ENCODE results near the gene ZFYVE16.

DNA sequence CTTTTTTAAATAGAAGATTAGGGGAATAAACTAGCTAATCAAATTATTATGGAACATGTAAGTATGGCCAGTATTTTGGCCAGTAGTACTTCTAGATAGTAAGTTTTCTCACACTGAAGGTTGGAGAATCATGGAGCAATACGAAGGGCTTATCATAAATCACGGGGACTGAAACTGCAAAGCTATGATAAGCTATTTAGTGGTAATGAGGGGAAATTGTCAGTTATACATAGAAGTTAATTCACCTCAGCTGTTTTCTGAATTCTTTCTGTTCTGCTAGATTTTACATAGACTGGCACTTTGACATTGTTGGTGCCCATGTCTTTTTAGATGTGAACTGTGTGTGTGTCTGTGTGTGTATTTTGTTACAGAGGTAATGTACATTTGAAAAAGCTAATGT is 45.5 kb downstream of the ZFYVE16 start:
- TF ChIP-seq, protein P1, sequence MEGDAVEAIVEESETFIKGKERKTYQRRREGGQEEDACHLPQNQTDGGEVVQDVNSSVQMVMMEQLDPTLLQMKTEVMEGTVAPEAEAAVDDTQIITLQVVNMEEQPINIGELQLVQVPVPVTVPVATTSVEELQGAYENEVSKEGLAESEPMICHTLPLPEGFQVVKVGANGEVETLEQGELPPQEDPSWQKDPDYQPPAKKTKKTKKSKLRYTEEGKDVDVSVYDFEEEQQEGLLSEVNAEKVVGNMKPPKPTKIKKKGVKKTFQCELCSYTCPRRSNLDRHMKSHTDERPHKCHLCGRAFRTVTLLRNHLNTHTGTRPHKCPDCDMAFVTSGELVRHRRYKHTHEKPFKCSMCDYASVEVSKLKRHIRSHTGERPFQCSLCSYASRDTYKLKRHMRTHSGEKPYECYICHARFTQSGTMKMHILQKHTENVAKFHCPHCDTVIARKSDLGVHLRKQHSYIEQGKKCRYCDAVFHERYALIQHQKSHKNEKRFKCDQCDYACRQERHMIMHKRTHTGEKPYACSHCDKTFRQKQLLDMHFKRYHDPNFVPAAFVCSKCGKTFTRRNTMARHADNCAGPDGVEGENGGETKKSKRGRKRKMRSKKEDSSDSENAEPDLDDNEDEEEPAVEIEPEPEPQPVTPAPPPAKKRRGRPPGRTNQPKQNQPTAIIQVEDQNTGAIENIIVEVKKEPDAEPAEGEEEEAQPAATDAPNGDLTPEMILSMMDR (conservative IDR thresholded peaks at IDR 0.05; ENCODE audit: low read depth, low read length) = no peak
- no peak for TF ChIP-seq POLR2A (IDR thresholded peaks at IDR 0.05; ENCODE audit: low read depth, low read length)
- TF ChIP-seq RAD21 (IDR thresholded peaks at IDR 0.05; ENCODE audit: low read length) = no peak
- no peak for TF ChIP-seq FOS (IDR thresholded peaks at IDR 0.05; ENCODE audit: low read depth, low read length)
- no peak for TF ChIP-seq MAFK (IDR thresholded peaks at IDR 0.05; ENCODE audit: low read depth, low read length)
- TF ChIP-seq, protein P2, sequence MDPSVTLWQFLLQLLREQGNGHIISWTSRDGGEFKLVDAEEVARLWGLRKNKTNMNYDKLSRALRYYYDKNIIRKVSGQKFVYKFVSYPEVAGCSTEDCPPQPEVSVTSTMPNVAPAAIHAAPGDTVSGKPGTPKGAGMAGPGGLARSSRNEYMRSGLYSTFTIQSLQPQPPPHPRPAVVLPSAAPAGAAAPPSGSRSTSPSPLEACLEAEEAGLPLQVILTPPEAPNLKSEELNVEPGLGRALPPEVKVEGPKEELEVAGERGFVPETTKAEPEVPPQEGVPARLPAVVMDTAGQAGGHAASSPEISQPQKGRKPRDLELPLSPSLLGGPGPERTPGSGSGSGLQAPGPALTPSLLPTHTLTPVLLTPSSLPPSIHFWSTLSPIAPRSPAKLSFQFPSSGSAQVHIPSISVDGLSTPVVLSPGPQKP (IDR thresholded peaks at IDR 0.05; ENCODE audit: borderline replicate concordance, low read depth, low read length) = no peak
- TF ChIP-seq CEBPB (IDR thresholded peaks at IDR 0.05; ENCODE audit: low read depth, low read length) = no peak
